HUES64 (cell line): ENCODE results near the gene CADM4.

Source experiments
- H3K27ac ChIP-seq: 2 replicates; pipeline ENCODE4 v1.7.0; 2013; ENCODE audit warnings: low read depth, low read length, inconsistent platforms
- H3K27me3 ChIP-seq: 2 replicates; pipeline ENCODE4 v1.6.1; 2013; ENCODE audit warnings: mild to moderate bottlenecking, low read length; ENCODE audit not compliant: insufficient read depth
- H3K36me3 ChIP-seq: 2 replicates; pipeline ENCODE4 v1.6.1; 2013; ENCODE audit warnings: mild to moderate bottlenecking, low read length; ENCODE audit not compliant: insufficient read depth
- H3K4me1 ChIP-seq: 2 replicates; pipeline ENCODE4 v1.6.1; 2013; ENCODE audit warnings: mild to moderate bottlenecking, low read length, moderate library complexity; ENCODE audit not compliant: insufficient read depth
- H3K4me3 ChIP-seq: 2 replicates; pipeline ENCODE4 v1.5.1; 2013; ENCODE audit warnings: mild to moderate bottlenecking, low read length, moderate library complexity
- H3K9ac ChIP-seq: 2 replicates; pipeline ENCODE4 v1.6.1; 2013; ENCODE audit warnings: mild to moderate bottlenecking, low read depth, low read length
- H3K9me3 ChIP-seq: 2 replicates; pipeline ENCODE4 v1.6.1; 2013; ENCODE audit warnings: low read depth, low read length; ENCODE audit not compliant: insufficient read depth
- WGBS: fragments of 150-250, 120-280 bp; methylation state at CpG from one replicate; pipeline ENCODE4 v1.1.7; 2013; ENCODE audit warnings: missing lambda C conversion rate; 5-methylcytosine and 5-hydroxymethylcytosine counted together

CADM4 gene

GRCh38 chr19:43575955-43576878, 63.4 kb downstream of the CADM4 start:
- H3K36me3 ChIP-seq, result peaks cover 23% of the 10 kb centered on the region; the same call in 1 of the 2 replicates
- H3K27me3 ChIP-seq, result no peaks in the 10 kb centered on the region
- H3K4me3 ChIP-seq, result peak overlapping the region; percentile 90
- H3K4me1 ChIP-seq, result peaks cover 10% of the 10 kb centered on the region; the same call in 1 of the 2 replicates
- H3K9me3 ChIP-seq, result no peaks in the 10 kb centered on the region
- peak overlapping the region; percentile 62 for H3K9ac ChIP-seq
- H3K27ac ChIP-seq, result peak overlapping the region; percentile 60; the same call in 1 of the 2 replicates
- 84% methylated on average over 37 of the region's 37 CpGs for WGBS

GRCh38 chr19:43575156-43575950, 64.3 kb downstream of the CADM4 start, which contains the start of the genes PINLYP and XRCC1:
Gene PINLYP, plus strand, starts transcription at chr19:43575801. Its CDS starts 1,391 bp downstream, at chr19:43577192.
Gene XRCC1, minus strand, starts transcription at chr19:43575527. Its CDS starts 69 bp downstream, at chr19:43575458.
- H3K36me3 ChIP-seq, result peaks cover 23% of the 10 kb centered on the region; the same call in 1 of the 2 replicates
- no peaks in the 10 kb centered on the region for H3K27me3 ChIP-seq
- H3K9ac ChIP-seq, result peak within 1 kb of the TSS; percentile 87
- H3K27ac ChIP-seq, result peak within 1 kb of the TSS; percentile 72
- H3K4me1 ChIP-seq, result peaks cover 10% of the 10 kb centered on the region; the same call in 1 of the 2 replicates
- peak within 1 kb of the TSS; percentile 90 for H3K4me3 ChIP-seq
- no peaks in the 10 kb centered on the region for H3K9me3 ChIP-seq
- WGBS, result under 1% methylated on average over 50 of the region's 51 CpGs

DNA sequence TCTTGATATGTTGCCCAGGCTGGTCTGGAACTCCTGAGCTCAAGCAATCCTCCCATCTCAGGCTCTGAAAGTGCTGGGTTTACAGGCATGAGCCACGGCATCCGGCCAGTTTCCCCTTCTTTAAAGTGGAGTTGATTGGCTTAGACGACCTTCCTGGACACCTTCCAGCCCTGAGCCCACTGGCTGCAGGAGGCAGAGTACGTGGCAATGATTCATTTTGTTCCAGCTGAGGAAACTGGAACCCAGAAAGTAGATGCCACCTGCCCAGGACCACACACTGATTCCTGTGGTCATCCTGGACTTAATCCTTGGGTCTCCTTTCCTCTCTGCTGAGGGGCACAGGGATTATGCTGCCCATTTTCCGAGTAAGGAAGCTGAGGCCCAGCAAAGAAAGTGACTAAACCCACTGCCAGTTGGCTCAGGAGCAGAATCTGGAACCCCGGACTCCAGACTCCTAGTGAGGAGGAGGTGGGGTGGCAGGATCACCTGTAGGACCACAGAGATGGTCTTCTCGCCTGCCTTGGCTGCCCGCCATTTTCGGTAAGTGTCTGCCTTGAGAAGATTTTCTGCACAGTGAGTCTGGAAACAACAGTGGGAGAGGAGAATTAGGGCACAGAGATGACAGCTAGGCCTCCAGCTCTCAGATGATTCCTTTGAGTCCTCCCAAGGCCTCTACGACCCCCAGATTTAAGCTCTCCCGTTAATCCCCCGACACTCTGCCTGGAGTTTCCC, 65.1 kb downstream of the CADM4 start:
- Histone ChIP-seq H3K36me3 (peaks cover 23% of the 10 kb centered on the region; the same call in 1 of the 2 replicates), H3K27me3 (no peaks in the 10 kb centered on the region), H3K9me3 (no peaks in the 10 kb centered on the region), H3K4me1 (peaks cover 10% of the 10 kb centered on the region; the same call in 1 of the 2 replicates), H3K4me3 (peak overlapping the region; percentile 90), H3K27ac (peak overlapping the region; percentile 72), H3K9ac (peak overlapping the region; percentile 87)
- WGBS, result 64% methylated on average over 12 of the region's 12 CpGs
